K562 (cell line): ENCODE data around the gene SH2D7. TPM values are rescaled to one million over a fixed set of nuclear protein-coding genes. Genes with fewer than 3 reads are reported as not detected.

Experiments used
- CBX5 ChIP-seq: IDR thresholded peaks from 2 replicates; pipeline ENCODE4 v1.6.1; 2014; ENCODE audit warnings: low read depth, borderline replicate concordance
- CXXC5 ChIP-seq: fragments of 250-450 bp; sonication (Bioruptor Pico); IDR thresholded peaks from 2 replicates; pipeline ENCODE4 v1.8.0; 2022; ENCODE audit warnings: inconsistent platforms, mild to moderate bottlenecking, moderate library complexity
- EGR1 ChIP-seq: fragments of 450-650 bp; conservative IDR thresholded peaks from 2 replicates; pipeline ENCODE4 v1.6.1; 2017; ENCODE audit warnings: mild to moderate bottlenecking
- ELF1 ChIP-seq: fragments of 200-800 bp; sonication (Bioruptor generic); IDR thresholded peaks from 2 replicates; pipeline ENCODE4 v1.6.1; 2016; ENCODE audit warnings: missing genetic modification characterization, missing compliant biosample characterization
- ETS1 ChIP-seq: conservative IDR thresholded peaks from 2 replicates; pipeline ENCODE4 v1.6.1; 2011; ENCODE audit warnings: low read depth, mild to moderate bottlenecking, low read length; ENCODE audit not compliant: control insufficient read depth
- FUS ChIP-seq: fragments of 200-400 bp; formaldehyde crosslinking; optimal IDR thresholded peaks from 2 replicates; pipeline ENCODE3; 2017; ENCODE audit warnings: low read depth, low read length
- HDAC1 ChIP-seq, 2 experiments: fragments of 450-650 bp; IDR thresholded peaks; 2 replicates each; pipeline ENCODE4 v1.6.1; 2016 to 2017; ENCODE audit warnings: inconsistent platforms in 1 of 2, mild to moderate bottlenecking in 1 of 2, moderate library complexity in 1 of 2
- MXI1 ChIP-seq: IDR thresholded peaks from 2 replicates; pipeline ENCODE4 v1.6.1; 2011; ENCODE audit warnings: low read depth, mild to moderate bottlenecking, improper control_type of control experiment, low read length
- NONO ChIP-seq, 2 experiments: fragments of 200-400 bp in 1 of 2; fragments of 450-650 bp in 1 of 2; formaldehyde crosslinking in 1 of 2; IDR thresholded peaks; 2 replicates each; pipeline ENCODE4 v1.6.1; 2017; ENCODE audit warnings: low read depth in 2 of 2, mild to moderate bottlenecking in 2 of 2, moderate library complexity in 2 of 2, low read length in 1 of 2
- NR2C2 ChIP-seq, 2 experiments: fragments of 200-800 bp in 1 of 2; sonication (Bioruptor generic) in 1 of 2; sonication (generic) in 1 of 2; formaldehyde crosslinking in 1 of 2; IDR thresholded peaks; 2 replicates each; pipeline versions ENCODE4 v1.6.1 to v1.8.0; 2016 to 2022; ENCODE audit warnings: mild to moderate bottlenecking in 1 of 2, missing compliant biosample characterization in 1 of 2, missing genetic modification characterization in 1 of 2, missing genetic modification reagents in 1 of 2
- POLR2A ChIP-seq: fragments of 450-650 bp; conservative IDR thresholded peaks from 2 replicates; pipeline ENCODE4 v1.6.1; 2016
- POLR2G ChIP-seq: fragments of 200-400 bp; formaldehyde crosslinking; IDR thresholded peaks from 2 replicates; pipeline ENCODE4 v1.6.1; 2017; ENCODE audit warnings: low read depth, mild to moderate bottlenecking, antibody characterized with exemption, low read length, moderate library complexity
- ZBTB40 ChIP-seq, 2 experiments: fragments of 450-650 bp in 1 of 2; sonication (generic) in 1 of 2; formaldehyde crosslinking in 1 of 2; IDR thresholded peaks; 2 replicates each; pipeline versions ENCODE4 v1.7.1 to v1.9.0; 2016 to 2022; ENCODE audit warnings: inconsistent platforms in 1 of 2, mild to moderate bottlenecking in 1 of 2, missing genetic modification reagents in 1 of 2
- ZC3H8 ChIP-seq: fragments of 450-650 bp; IDR thresholded peaks from 2 replicates; pipeline ENCODE4 v1.6.1; 2017
- ZNF395 ChIP-seq: fragments of 200-800 bp; sonication (Bioruptor generic); IDR thresholded peaks from 2 replicates; pipeline ENCODE4 v1.6.1; 2017; ENCODE audit warnings: missing genetic modification characterization, missing compliant biosample characterization
- polyA plus RNA-seq, 8 experiments: library from polyadenylated mRNA; depleted of rRNA in 4 of 8; stranded (reverse) in 5 of 8; unstranded in 3 of 8; fragments of >200 nt; fragmentation: Nextera tagmentation in 2 of 8; fragmentation: Illumina TruSeq in 1 of 8; extraction: Ambion mirVana in 2 of 8; extraction: Trizol in 1 of 8; gene quantifications; 2 replicates each; pipeline versions ENCODE4 v1.2.1 to v1.2.3, GENCODE V29; 2011 to 2014; ENCODE audit warnings: inconsistent platforms in 1 of 8, missing spikeins in 1 of 8
- total RNA-seq, 7 experiments: library from RNA; depleted of rRNA in 6 of 7; stranded (reverse); fragments of >200 nt in 6 of 7; fragmentation: Illumina TruSeq in 2 of 7; extraction: Trizol in 2 of 7; gene quantifications; 2 replicates each; pipeline versions ENCODE4 v1.2.1 to v1.2.3, GENCODE V29; 2011 to 2021; ENCODE audit warnings: low replicate concordance in 1 of 7

Gene SH2D7
- total and polyA plus RNA-seq, 9 of the 15 experiments (the other 6 are each of a cell fraction or from before 2014, with no cell fraction given): not detected

- TF ChIP-seq MXI1 (peak; percentile 35; the same call in 1 of the 2 replicates), POLR2G (peak; percentile 83), ZC3H8 (no peak), EGR1 (peak; percentile 61), POLR2A (peak; percentile 87), ETS1 (peak; percentile 72; the same call in 1 of the 2 replicates), ELF1 (peak; percentile 90), NONO (IDR thresholded peaks at IDR 0.05; ENCODE audit: low read depth in 2 of 2, low read length in 1 of 2) (0 out of 4 replicates have a peak, but pooled peaks of 1 of the 2 experiments have one; percentile 22), ZNF395 (CRISPR knock-in tag) (peak; percentile 25; the same call in 1 of the 2 replicates), FUS (no peak), ZBTB40 (IDR thresholded peaks at IDR 0.05) (peak; percentile 77), ZBTB40 (CRISPR knock-in tag; IDR thresholded peaks at IDR 0.05) (no peak), NR2C2 (CRISPR knock-in tag; IDR thresholded peaks at IDR 0.05) (no peak), NR2C2 (tag; IDR thresholded peaks at IDR 0.05) (peak; percentile 79), HDAC1 (IDR thresholded peaks at IDR 0.05) (peak in 1 of 2 experiments; percentile 57; a peak in 1 of 4 replicates), CBX5 (no peak), CXXC5 (CRISPR knock-in tag) (peak; percentile 50)
Observed at GRCh38 chr15:78149068-78149804, 56.9 kb downstream of the SH2D7 start, which contains the start of gene IDH3A (continued).
